H1 (cell line): ENCODE results near the gene HOGA1. TPM values are rescaled to one million over a fixed set of nuclear protein-coding genes. Genes with fewer than 3 reads are reported as not detected.

Experiments used
- KDM4A ChIP-seq: IDR thresholded peaks from one replicate; pipeline ENCODE4 v1.7.1; 2012; ENCODE audit warnings: low read depth, mild to moderate bottlenecking, moderate library complexity, low read length, inconsistent platforms; ENCODE audit not compliant: severe bottlenecking
- NRF1 ChIP-seq: IDR thresholded peaks from 2 replicates; pipeline ENCODE4 v1.6.1; 2011; ENCODE audit warnings: mild to moderate bottlenecking, low read depth, low read length, improper control_type of control experiment
- TEAD4 ChIP-seq: IDR thresholded peaks from 2 replicates; pipeline ENCODE4 v1.6.1; 2012; ENCODE audit warnings: low read depth, low read length, inconsistent platforms, mixed read lengths
- polyA plus RNA-seq, 7 experiments: library from polyadenylated mRNA; depleted of rRNA in 3 of 7; stranded (reverse) in 5 of 7; unstranded in 2 of 7; fragments of >200 nt in 5 of 7; fragments of 200-250 nt in 2 of 7; gene quantifications; 1 replicate in 5 of 7; 2 replicates in 1 of 7; 4 replicates in 1 of 7; pipeline versions ENCODE4 v1.2.1 to v1.2.3, GENCODE V29; 2011 to 2013; ENCODE audit warnings: missing spikeins in 2 of 7, mixed read lengths in 2 of 7
- total RNA-seq: library from RNA; stranded (reverse); fragmentation: NEBNext Ultra II Directional; extraction: Animal tissue kit (Norgen Biotek cat#: 25700); gene quantifications from 2 replicates; pipeline ENCODE4 v1.2.1, GENCODE V29; 2021

The HOGA1 gene
- total and polyA plus RNA-seq, 2 of the 8 experiments (the other 6 are each of a cell fraction or from before 2014, with no cell fraction given), result 0.28 to 1.00 TPM

GRCh38 chr10:97538839-97539238 is 45.4 kb upstream of the HOGA1 start (continued):
- TF ChIP-seq KDM4A (no peak), TEAD4 (no peak), NRF1 (no peak)
